ENCODE data around the gene ALPG. TPM values are rescaled to one million over a fixed set of nuclear protein-coding genes. Genes with fewer than 3 reads are reported as not detected.

ALPG gene
- total and polyA plus RNA-seq, 2 of the 13 experiments (the other 11 are each of a cell fraction or from before 2014, with no cell fraction given) = not detected

GRCh38 chr2:232365621-232366321 lies 40.9 kb upstream of the ALPG start (continued):
- no peak for TF ChIP-seq ZBTB40 (IDR thresholded peaks at IDR 0.05)
- TF ChIP-seq ZBTB40 (CRISPR knock-in tag; IDR thresholded peaks at IDR 0.05) = no peak
- TF ChIP-seq POLR2A (IDR thresholded peaks at IDR 0.05; ENCODE audit: insufficient read depth in 1 of 2, low read depth in 2 of 2, low read length in 2 of 2) = no peak
- TF ChIP-seq ZNF572 (CRISPR knock-in tag; IDR thresholded peaks at IDR 0.05) = 0 out of 2 replicates have a peak, but pooled peaks have one; percentile 63
- TF ChIP-seq NCOA1 (CRISPR knock-in tag; IDR thresholded peaks at IDR 0.05) = 0 out of 2 replicates have a peak, but pooled peaks have one; percentile 60
- peak; percentile 70 for TF ChIP-seq RAD21 (CRISPR knock-in tag; IDR thresholded peaks at IDR 0.05)
- peak; percentile 34 for TF ChIP-seq XRCC5 (optimal IDR thresholded peaks at IDR 0.05; ENCODE audit: low read length)
- 0 out of 2 replicates have a peak, but pooled peaks have one; percentile 41 for TF ChIP-seq THAP9 (CRISPR knock-in tag; IDR thresholded peaks at IDR 0.05; ENCODE audit: borderline replicate concordance)
- TF ChIP-seq PTBP1 (IDR thresholded peaks at IDR 0.05; ENCODE audit: low read depth, low read length, poor library complexity, severe bottlenecking) = no peak
- TF ChIP-seq ETV5 (CRISPR knock-in tag; IDR thresholded peaks at IDR 0.05; ENCODE audit: borderline replicate concordance) = 0 out of 2 replicates have a peak, but pooled peaks have one; percentile 24
- peak; percentile 55; the same call in 1 of the 2 replicates for TF ChIP-seq BORCS8-MEF2B (CRISPR knock-in tag; IDR thresholded peaks at IDR 0.05)
- TF ChIP-seq, protein P1, sequence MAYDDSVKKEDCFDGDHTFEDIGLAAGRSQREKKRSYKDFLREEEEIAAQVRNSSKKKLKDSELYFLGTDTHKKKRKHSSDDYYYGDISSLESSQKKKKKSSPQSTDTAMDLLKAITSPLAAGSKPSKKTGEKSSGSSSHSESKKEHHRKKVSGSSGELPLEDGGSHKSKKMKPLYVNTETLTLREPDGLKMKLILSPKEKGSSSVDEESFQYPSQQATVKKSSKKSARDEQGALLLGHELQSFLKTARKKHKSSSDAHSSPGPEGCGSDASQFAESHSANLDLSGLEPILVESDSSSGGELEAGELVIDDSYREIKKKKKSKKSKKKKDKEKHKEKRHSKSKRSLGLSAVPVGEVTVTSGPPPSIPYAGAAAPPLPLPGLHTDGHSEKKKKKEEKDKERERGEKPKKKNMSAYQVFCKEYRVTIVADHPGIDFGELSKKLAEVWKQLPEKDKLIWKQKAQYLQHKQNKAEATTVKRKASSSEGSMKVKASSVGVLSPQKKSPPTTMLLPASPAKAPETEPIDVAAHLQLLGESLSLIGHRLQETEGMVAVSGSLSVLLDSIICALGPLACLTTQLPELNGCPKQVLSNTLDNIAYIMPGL (CRISPR knock-in tag; IDR thresholded peaks at IDR 0.05; ENCODE audit: borderline replicate concordance in 1 of 2, low read depth in 1 of 2) = peak in 1 of 2 experiments; percentile 63; a peak in 1 of 4 replicates
- 0 out of 2 replicates have a peak, but pooled peaks have one; percentile 26 for TF ChIP-seq ZNF768 (CRISPR knock-in tag; IDR thresholded peaks at IDR 0.05)
- peak; percentile 64; the same call in 1 of the 2 replicates for TF ChIP-seq ZFX (CRISPR knock-in tag; IDR thresholded peaks at IDR 0.05; ENCODE audit: low read depth)
- peak; percentile 50; the same call in 1 of the 2 replicates for TF ChIP-seq ZMYM4 (CRISPR knock-in tag; IDR thresholded peaks at IDR 0.05)

All from HepG2 (cell line).